GM12873 (cell line): ENCODE data around the gene TMEM201.

ENCODE experiments used
- CTCF ChIP-seq: IDR thresholded peaks from 2 replicates; pipeline ENCODE4 v1.5.1; 2012; ENCODE audit warnings: low read depth, mild to moderate bottlenecking, moderate library complexity, low read length, control low read depth; ENCODE audit not compliant: insufficient read depth; ENCODE audit errors: missing control alignments

The TMEM201 gene

GRCh38 chr1:9569267-9569666, 19.4 kb upstream of the TMEM201 start:
- no peak for TF ChIP-seq CTCF

GRCh38 chr1:9573723-9574122, 15.0 kb upstream of the TMEM201 start:
- peak; percentile 55 for TF ChIP-seq CTCF

- no peak for TF ChIP-seq CTCF
Observed at GRCh38 chr1:9575486-9575885, 13.2 kb upstream of the TMEM201 start.

- TF ChIP-seq CTCF, result no peak
Observed at GRCh38 chr1:9576903-9577302, 11.8 kb upstream of the TMEM201 start.

GRCh38 chr1:9577423-9577822, 11.3 kb upstream of the TMEM201 start:
- TF ChIP-seq CTCF, result no peak

GRCh38 chr1:9580942-9581341, 7.8 kb upstream of the TMEM201 start:
- TF ChIP-seq CTCF, result no peak

- no peak for TF ChIP-seq CTCF
Observed at GRCh38 chr1:9586147-9586766, 2.5 kb upstream of the TMEM201 start.

- TF ChIP-seq CTCF, result no peak
Observed at GRCh38 chr1:9589144-9589718, 520 bp downstream of the TMEM201 start.
